Neural progenitor cell (in vitro differentiated cells): ENCODE data around the gene EPHB1.

Source experiments
- CTCF ChIP-seq: fragments of 200-600 bp; sonication (generic); IDR thresholded peaks from 2 replicates; pipeline ENCODE4 v1.5.1; 2017; ENCODE audit warnings: antibody characterized with exemption, mild to moderate bottlenecking
- EZH2 ChIP-seq: fragments of 200-600 bp; sonication (generic); IDR thresholded peaks from 2 replicates; pipeline ENCODE4 v1.6.1; 2017; ENCODE audit warnings: antibody characterized with exemption, mild to moderate bottlenecking, moderate library complexity
- EZH2phosphoT487 ChIP-seq: fragments of 200-600 bp; sonication (generic); IDR thresholded peaks from 2 replicates; pipeline ENCODE4 v1.6.1; 2017; ENCODE audit warnings: antibody characterized with exemption

GRCh38 chr3:135161425-135161824 is 366.4 kb downstream of the EPHB1 start:
- TF ChIP-seq CTCF (no peak), EZH2 (no peak), EZH2phosphoT487 (no peak)
